ENCODE data around the gene RBM14.
"Not testable (repeated sequence)": the region's sequence is repeated elsewhere in the genome, so short reads cannot be mapped to it uniquely, and the experiment has no call there.

RBM14 gene

DNA sequence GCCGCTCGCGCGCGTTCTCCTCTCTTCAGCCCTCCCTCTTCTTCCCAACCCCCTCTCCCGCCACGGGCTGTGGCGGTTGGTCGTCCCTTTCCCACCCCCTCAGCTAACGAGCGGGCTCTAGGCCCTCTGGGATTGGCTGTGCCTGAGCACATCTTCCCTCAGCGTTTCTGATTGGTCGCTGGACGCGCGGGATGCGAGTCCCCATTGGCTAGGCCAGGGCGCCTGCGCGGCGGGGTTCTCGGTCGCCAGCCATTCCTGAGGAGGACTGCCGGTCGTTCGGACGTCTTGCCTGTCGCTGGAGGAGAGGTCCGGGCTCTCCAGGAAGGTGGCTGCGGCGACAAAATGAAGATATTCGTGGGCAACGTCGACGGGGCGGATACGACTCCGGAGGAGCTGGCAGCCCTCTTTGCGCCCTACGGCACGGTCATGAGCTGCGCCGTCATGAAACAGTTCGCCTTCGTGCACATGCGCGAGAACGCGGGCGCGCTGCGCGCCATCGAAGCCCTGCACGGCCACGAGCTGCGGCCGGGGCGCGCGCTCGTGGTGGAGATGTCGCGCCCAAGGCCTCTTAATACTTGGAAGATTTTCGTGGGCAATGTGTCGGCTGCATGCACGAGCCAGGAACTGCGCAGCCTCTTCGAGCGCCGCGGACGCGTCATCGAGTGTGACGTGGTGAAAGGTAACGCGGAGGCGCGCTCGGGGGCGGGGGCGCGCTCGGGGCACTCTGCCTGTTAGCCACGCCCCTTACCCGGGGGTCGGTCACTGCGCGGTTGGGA, at the start of gene RBM14:
RBM14 (plus strand) TSS at position 252 of the 776 bp plus-strand sequence; CDS start at position 343, 91 bp downstream.
- peak; percentile 99 for DNase-seq (ENCODE audit: low read depth)

DNA sequence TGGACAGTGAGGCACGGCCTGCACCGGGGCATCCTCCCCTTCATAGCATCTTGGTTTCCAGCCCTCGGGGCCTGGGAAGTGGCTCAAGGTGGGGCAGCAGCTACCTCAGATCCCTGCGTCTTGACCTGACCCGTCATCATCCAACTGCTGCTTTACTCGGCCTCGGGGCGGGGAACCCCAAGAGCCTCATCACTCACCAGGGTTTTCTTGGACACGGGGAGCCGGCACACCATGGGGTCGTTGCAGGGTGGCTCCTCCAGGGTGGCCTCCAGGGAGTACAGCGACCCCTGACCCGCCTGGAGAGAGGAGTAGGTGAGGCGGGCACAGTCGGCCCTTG, 48.7 kb upstream of the RBM14 start:
- DNase-seq (ENCODE audit: low read depth) = no peak

DNA sequence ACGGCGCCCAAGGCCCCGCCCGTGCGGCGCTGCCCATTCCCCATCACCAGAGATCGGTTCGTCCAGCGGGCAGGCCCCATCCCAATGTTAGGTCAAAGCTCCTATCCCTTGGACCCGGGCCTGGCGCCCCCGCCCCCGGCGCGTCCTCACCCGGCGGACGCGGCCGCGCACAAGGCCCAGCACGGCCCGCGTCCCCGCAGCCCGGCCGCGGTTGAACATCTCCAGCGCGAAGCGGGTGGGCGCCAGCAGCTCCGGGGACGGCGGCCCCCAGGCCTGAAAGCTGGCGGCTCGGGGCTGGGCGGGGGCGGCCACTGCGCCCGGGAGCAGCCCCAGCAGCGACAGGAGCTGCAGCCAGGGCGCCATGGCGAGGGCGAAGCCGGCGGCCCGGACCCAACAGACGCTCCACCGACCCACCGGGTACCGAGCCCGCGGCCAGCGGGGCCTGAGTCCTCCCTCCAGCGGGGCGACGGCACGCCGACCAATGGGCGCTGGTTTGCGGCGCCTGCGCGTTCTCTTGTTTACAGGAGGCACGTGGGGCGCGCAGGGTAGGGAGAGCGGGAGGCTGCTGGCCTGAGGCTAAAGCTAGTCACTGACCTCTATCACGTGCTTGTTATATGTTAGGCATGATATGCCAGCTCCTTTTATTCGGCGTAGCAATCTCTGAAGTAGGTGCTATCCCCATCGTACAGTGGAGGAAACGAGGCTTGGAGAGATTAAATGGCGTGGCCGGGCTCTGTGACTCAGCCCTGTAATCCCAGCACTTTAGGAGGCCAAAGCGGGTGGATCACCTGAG, 48.1 kb upstream of the RBM14 start, which contains the start of gene CTSF:
CTSF (minus strand) TSS at position 483 of the 793 bp plus-strand sequence; CDS start at position 363, 120 bp downstream.
- DNase-seq (ENCODE audit: low read depth) = peak; percentile 40

GRCh38 chr11:66569076-66569475, 47.4 kb upstream of the RBM14 start:
- no peak for DNase-seq (ENCODE audit: low read depth)

GRCh38 chr11:66570079-66570849, 46.2 kb upstream of the RBM14 start:
- DNase-seq (ENCODE audit: low read depth) = no peak

- no peak for DNase-seq (ENCODE audit: low read depth)
These were observed 45.6 kb upstream of the RBM14 start for GRCh38 chr11:66570850-66571180.

DNA sequence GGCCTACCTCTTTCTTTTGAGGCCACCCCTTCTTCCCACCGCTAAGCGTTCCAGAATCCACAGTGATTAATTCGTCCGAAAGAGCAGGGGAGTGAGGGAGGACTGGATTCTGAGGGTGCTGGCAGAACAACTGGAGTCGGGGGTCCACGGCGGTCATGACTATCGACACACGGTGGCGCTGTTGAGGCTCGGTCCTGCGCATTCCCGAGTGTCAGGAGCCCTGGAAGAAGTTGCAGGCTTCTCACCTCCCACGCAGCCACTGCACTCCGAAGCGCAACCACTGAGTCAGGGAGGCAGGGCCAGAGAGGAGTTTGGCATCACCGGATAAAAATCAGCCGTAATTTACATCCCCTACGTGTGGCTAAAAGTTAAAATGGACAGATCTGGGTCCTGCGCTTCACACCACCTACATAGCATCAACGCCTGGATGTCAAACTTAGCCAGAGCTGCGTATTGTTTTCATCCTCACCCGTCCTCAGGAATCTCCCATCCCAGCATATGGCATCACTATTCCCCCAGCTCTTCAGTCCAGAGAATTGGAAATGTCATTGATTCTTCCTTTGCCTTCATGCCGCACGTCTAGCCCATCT, 37.3 kb upstream of the RBM14 start:
- DNase-seq (ENCODE audit: low read depth) = peak; percentile 32

- no peak for DNase-seq (ENCODE audit: low read depth)
These were observed 35.6 kb upstream of the RBM14 start for GRCh38 chr11:66580803-66581202.

DNA sequence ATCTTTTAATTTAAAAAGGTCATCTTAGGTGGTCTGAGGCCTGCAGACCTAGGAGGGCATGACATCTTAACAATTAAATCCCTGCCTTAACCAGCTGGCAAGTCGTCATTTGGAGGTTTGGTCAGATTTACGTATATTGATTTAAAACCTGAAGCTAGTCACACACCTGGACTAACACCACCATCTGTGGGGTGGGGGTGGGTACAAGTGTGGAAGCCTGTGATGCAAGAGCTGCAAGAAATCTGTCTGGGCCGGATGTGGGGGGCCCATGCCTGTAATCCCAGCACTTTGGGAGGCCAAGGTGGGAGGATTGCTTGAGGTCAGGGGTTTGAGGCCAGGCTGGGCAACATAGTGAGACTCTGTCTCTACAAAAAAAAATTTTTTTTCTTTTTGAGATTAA, 35.2 kb upstream of the RBM14 start:
- no peak for DNase-seq (ENCODE audit: low read depth)

DNA sequence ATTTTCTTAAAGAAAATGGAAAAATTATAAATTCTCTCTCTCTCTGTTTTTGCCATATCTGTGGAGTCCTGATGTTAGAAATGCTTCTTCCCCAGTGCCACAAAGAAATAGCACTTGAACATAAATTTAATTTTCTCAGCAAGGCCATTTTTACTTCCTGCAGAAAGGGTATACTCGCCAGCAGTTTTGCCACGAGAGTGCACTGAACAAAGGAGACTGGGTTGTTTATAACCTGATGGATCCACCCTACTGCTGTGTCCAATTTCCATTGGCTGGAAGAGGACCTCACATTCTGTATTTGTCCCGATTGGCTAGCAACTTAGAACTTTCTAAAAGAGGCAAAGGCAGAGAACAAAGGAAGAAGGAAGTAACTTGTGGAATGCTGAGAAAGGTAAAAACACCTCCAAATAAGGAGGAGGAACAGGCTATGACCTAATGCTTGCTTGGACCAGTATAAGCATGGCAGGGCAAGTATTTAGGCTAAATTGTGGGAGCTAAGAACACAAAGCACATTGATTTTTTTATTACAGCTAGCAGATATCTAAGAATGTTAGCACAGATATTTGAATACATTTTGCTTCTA, 33.8 kb upstream of the RBM14 start:
- not testable (repeated sequence) for DNase-seq (ENCODE audit: low read depth)

GRCh38 chr11:66585447-66585846, 31.0 kb upstream of the RBM14 start:
- DNase-seq (ENCODE audit: low read depth) = not testable (repeated sequence)

GRCh38 chr11:66586136-66586535, 30.3 kb upstream of the RBM14 start:
- no peak for DNase-seq (ENCODE audit: low read depth)

- not testable (repeated sequence) for DNase-seq (ENCODE audit: low read depth)
These were observed 27.1 kb upstream of the RBM14 start for GRCh38 chr11:66589315-66589714.

DNA sequence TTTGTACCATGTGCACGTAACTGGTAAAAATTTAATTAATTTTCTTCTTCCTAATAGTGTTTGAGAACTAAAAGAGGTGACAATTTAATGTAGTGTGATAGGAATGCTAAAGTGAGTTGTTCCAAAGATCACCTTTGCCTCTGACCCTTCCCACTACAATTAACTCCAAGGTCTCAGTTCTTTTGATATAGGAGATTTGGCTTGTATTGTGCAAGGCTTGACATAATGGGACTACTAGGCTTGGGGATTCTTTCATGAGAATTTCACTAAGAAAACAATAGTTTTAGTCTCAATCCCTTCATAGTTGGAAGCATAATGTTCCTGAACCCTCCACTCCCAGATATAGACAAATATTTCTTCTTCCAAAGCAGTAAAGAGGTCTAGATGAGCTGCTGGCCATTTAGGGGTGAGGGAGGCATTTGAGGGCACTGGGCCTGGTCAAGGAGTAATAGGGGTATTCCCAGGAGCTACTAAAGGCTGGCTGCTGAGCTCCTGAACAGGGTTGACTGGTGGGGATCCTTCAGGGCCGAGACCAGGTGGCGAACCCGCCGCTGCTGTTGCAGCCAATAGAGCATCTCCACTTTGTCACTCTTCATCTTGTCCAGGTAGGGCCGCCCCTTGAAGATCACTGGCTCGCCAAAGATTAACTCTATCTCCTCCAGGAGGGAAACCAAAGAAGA, 26.3 kb upstream of the RBM14 start:
- DNase-seq (ENCODE audit: low read depth) = no peak

GRCh38 chr11:66591175-66591574, 25.3 kb upstream of the RBM14 start:
- DNase-seq (ENCODE audit: low read depth) = no peak

- DNase-seq (ENCODE audit: low read depth) = peak; percentile 86
These were observed 23.8 kb upstream of the RBM14 start, which contains the start of the genes CCDC87 and CCS for GRCh38 chr11:66592457-66593302. Gene CCDC87, minus strand, starts transcription at chr11:66593063. Its CDS starts 48 bp downstream, at chr11:66593015. Gene CCS, plus strand, starts transcription at chr11:66593185. Its CDS starts 77 bp downstream, at chr11:66593262.

DNA sequence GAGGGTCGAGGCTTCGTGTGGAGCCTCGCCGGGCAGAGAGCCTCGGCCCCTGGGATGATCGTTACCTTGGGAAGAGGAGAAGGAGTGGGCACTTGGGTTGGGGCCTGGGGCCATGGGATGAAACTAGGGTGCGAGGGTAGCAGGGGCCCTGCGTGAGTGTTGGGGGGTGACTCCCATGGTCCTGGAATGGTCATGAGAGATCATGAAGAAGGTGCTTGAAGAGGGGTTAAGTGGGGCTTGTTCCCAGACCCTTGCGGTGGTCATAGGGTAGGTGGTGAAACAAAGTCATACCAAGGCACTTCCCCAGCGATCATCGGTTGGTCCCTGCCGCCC, 23.2 kb upstream of the RBM14 start:
- DNase-seq (ENCODE audit: low read depth) = no peak

DNA sequence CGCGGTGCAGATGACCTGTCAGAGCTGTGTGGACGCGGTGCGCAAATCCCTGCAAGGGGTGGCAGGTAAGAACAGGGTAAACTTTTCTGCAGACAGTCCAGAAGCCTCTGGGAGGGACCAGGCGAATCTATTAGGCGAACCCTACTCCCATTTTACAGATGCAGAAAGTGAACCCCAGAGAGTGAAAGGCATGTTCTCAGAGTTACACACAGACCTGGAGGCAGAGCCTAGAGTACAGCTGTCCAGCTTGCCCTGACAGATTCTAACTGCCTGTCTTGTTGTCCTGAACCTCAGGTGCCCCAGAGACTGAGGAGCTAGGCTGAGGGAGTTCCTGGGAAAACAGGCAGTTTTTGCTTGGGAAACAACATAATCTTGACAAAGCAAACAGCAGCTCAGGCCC, 22.8 kb upstream of the RBM14 start:
- DNase-seq (ENCODE audit: low read depth) = no peak

DNA sequence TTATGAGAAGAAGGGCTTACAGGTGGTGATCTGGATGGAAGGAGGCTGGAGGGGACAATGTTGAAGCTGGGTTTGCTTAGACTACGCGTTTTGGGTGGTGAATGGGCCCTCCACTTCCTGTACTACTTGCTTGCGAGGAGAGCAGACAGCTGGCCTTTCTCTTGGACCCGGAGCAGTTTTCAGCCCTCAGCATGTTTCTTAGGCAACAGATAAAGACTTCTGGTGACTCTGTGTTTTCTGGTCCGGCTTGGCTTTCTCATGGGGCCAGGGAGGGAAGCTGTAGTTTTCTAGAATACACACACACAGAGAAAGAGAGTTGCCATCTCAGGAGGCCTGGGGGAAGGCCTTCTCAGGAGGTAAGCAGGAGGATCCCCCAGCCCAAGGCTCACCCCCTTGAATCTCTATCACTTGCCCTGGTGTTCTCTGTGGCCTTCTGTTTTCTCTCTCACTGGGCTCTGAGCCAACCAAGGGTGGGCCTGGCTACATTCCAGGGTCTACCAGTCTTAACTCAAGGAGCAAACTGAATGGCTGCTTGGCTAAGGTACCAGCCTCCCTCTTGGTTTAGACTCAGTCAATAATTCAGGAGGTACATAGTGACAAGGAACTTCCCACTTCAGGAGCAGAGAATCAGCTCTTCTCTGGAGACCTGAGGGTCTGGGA, 21.1 kb upstream of the RBM14 start:
- DNase-seq (ENCODE audit: low read depth) = no peak

DNA sequence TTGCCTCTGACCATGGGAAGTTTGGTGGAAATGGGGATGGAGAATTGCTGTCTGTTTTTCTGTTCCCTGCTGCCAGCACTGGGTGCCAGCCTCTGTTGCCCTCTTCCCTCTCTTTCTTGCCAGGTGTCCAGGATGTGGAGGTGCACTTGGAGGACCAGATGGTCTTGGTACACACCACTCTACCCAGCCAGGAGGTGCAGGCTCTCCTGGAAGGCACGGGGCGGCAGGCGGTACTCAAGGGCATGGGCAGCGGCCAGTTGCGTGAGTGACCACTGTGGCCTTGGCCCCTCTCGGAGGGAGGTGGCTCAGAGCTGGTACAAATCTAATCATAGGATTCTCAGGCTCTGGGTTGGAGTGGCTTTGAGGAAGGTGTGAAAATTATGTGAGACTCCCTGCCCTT, 17.4 kb upstream of the RBM14 start:
- DNase-seq (ENCODE audit: low read depth) = no peak

Measured in GM04504 (cell line).